ENCODE measurements around the gene PGLYRP3. TPM values are rescaled to one million over a fixed set of nuclear protein-coding genes. Genes with fewer than 3 reads are reported as not detected.
A peak's percentile ranks its signal among the peaks of the same experiment; 100 is the strongest.

Gene PGLYRP3
- total and polyA plus RNA-seq, 2 of the 8 experiments (the other 6 are each of a cell fraction or from before 2014, with no cell fraction given) = not detected

- Histone ChIP-seq H3K79me2 (ENCODE audit: control insufficient read depth in 1 of 2, insufficient read depth in 2 of 2, low read length in 2 of 2) (no peaks in the 10 kb centered on the region), H4K5ac (ENCODE audit: insufficient read length, low read depth, low read length) (no peak overlapping the region), H3K23ac (ENCODE audit: insufficient read length) (no peak overlapping the region), H2AK5ac (ENCODE audit: low read depth, low read length) (no peak overlapping the region), H2BK12ac (ENCODE audit: low read depth, low read length) (no peak overlapping the region), H3K9me3 (ENCODE audit: insufficient read depth in 2 of 2, low read depth in 1 of 2, low read length in 1 of 2) (no peaks in the 10 kb centered on the region), H3K4me2 (ENCODE audit: insufficient read depth in 1 of 2, low read depth in 2 of 2, low read length in 2 of 2) (no peak overlapping the region), H3K56ac (replicated peaks; ENCODE audit: insufficient read length, low read depth, low read length) (no peak overlapping the region), H3K79me1 (ENCODE audit: low read depth, low read length) (no peaks in the 10 kb centered on the region), H2AFZ (ENCODE audit: low read length) (no peak overlapping the region), H3K27ac (ENCODE audit: low read depth, low read length) (no peak overlapping the region), H3K36me3 (ENCODE audit: control insufficient read depth in 2 of 4, insufficient read depth in 4 of 4, low read length in 3 of 4) (no peaks in the 10 kb centered on the region), H3K4ac (replicated peaks; ENCODE audit: insufficient read length, low read depth, low read length) (no peak overlapping the region), H3K14ac (ENCODE audit: insufficient read length) (no peak overlapping the region), H2BK20ac (ENCODE audit: low read length) (no peak overlapping the region), H3K9ac (replicated peaks in 1 of 4; ENCODE audit: extremely low read depth in 1 of 4, low read depth in 3 of 4, low read length in 3 of 4) (no peak overlapping the region), H4K91ac (replicated peaks; ENCODE audit: insufficient read length, low read length) (no peak overlapping the region), H3K18ac (ENCODE audit: extremely low read depth, low read length) (no peak overlapping the region), H4K20me1 (replicated peaks in 1 of 2; ENCODE audit: control insufficient read depth in 1 of 2, insufficient read depth in 2 of 2, low read length in 2 of 2) (no peaks in the 10 kb centered on the region), H3K4me3 (ENCODE audit: extremely low read depth in 1 of 4, insufficient read depth in 2 of 4, low read depth in 3 of 4, low read length in 4 of 4) (no peak overlapping the region), H3K23me2 (ENCODE audit: low read depth, low read length) (no peaks in the 10 kb centered on the region), H4K8ac (ENCODE audit: extremely low read depth, insufficient read depth, low read length) (no peak overlapping the region), H3K27me3 (replicated peaks in 1 of 4; ENCODE audit: control insufficient read depth in 3 of 4, extremely low read depth in 1 of 4, insufficient read depth in 3 of 4, low read length in 3 of 4) (no peaks in the 10 kb centered on the region), H2BK15ac (ENCODE audit: low read length) (no peak overlapping the region), H2BK120ac (replicated peaks; ENCODE audit: low read depth, low read length) (no peak overlapping the region), H2BK5ac (ENCODE audit: low read depth, low read length) (no peak overlapping the region), H3K4me1 (replicated peaks in 1 of 4; ENCODE audit: control insufficient read depth in 3 of 4, insufficient read depth in 4 of 4, low read length in 3 of 4) (no peaks in the 10 kb centered on the region)
- 56% methylated on average over 1 of the region's 1 CpG; no CpG with 5 or more reads in 1 of the 2 experiments for WGBS, 2 experiments (ENCODE audit: extremely low coverage in 1 of 2, insufficient coverage in 1 of 2, insufficient read length in 1 of 2, insufficient replicate concordance in 2 of 2, low coverage in 1 of 2, low lambda C conversion rate in 2 of 2, missing lambda C conversion rate in 1 of 2)
- ChIA-PET POLR2A (ENCODE audit: partially characterized antibody) (no interaction called here), CTCF (ENCODE audit: partially characterized antibody) (interaction anchor here (1.9 to 8.5 kb wide), 3 partner anchors 12 to 277 kb away, joined by 5 to 360 read pairs (median 15); partner anchors contain the start of gene S100A13)
- TF ChIP-seq KDM5A (IDR thresholded peaks at IDR 0.05; ENCODE audit: low read length) (no peak), SIX5 (IDR thresholded peaks at IDR 0.05; ENCODE audit: low read depth, low read length) (no peak), POLR2AphosphoS5 (IDR thresholded peaks at IDR 0.05; ENCODE audit: low read depth, low read length) (no peak), BRCA1 (IDR thresholded peaks at IDR 0.05; ENCODE audit: low read depth, low read length) (no peak)
- DNase-seq (ENCODE audit: low read depth in 1 of 2, low spot score in 2 of 2) (peak in 1 of 2 experiments; percentile 35), FAIRE-seq (no peak)
Measured at GRCh38 chr1:153350321-153350957, 37.7 kb upstream of the PGLYRP3 start.

Measured in H1 (cell line).